ENCODE data around the gene SP2.

The SP2 gene

GRCh38 chr17:47895856-47896671, at the start of gene SP2:
TSS of gene SP2 (plus strand) at chr17:47896236. CDS start at chr17:47896287, 51 bp downstream.
- DNase-seq (ENCODE audit: low spot score) = peak; percentile 99

GRCh38 chr17:47846716-47847340, 49.2 kb upstream of the SP2 start:
- DNase-seq (ENCODE audit: low spot score) = no peak

- no peak for DNase-seq (ENCODE audit: low spot score)
Measured at GRCh38 chr17:47847341-47848197, 48.5 kb upstream of the SP2 start.

GRCh38 chr17:47848198-47848513, 47.9 kb upstream of the SP2 start:
- no peak for DNase-seq (ENCODE audit: low spot score)

GRCh38 chr17:47850373-47850691, 45.7 kb upstream of the SP2 start:
- DNase-seq (ENCODE audit: low spot score) = no peak

GRCh38 chr17:47850692-47851573, 45.1 kb upstream of the SP2 start, which contains the start of gene SP6:
TSS of gene SP6 (minus strand) at chr17:47851163. CDS start at chr17:47848429, 2,734 bp downstream.
- DNase-seq (ENCODE audit: low spot score) = peak; percentile 86

- DNase-seq (ENCODE audit: low spot score) = no peak
Measured at GRCh38 chr17:47851764-47852112, 44.3 kb upstream of the SP2 start.

- DNase-seq (ENCODE audit: low spot score) = no peak
Measured at GRCh38 chr17:47852113-47852949, 43.7 kb upstream of the SP2 start.

- DNase-seq (ENCODE audit: low spot score) = no peak
Measured at GRCh38 chr17:47853616-47854015, 42.4 kb upstream of the SP2 start.

- no peak for DNase-seq (ENCODE audit: low spot score)
Measured at GRCh38 chr17:47855737-47856136, 40.3 kb upstream of the SP2 start.

- DNase-seq (ENCODE audit: low spot score) = no peak
Measured at GRCh38 chr17:47856830-47857229, 39.2 kb upstream of the SP2 start.

- DNase-seq (ENCODE audit: low spot score) = no peak
Measured at GRCh38 chr17:47857551-47858455, 38.2 kb upstream of the SP2 start.

- DNase-seq (ENCODE audit: low spot score) = no peak
Measured at GRCh38 chr17:47860386-47860785, 35.6 kb upstream of the SP2 start.

- peak; percentile 86 for DNase-seq (ENCODE audit: low spot score)
Measured at GRCh38 chr17:47862621-47863440, 33.2 kb upstream of the SP2 start.

- DNase-seq (ENCODE audit: low spot score) = no peak
Measured at GRCh38 chr17:47864791-47865216, 31.2 kb upstream of the SP2 start.

GRCh38 chr17:47866941-47867340, 29.1 kb upstream of the SP2 start:
- DNase-seq (ENCODE audit: low spot score) = no peak

- no peak for DNase-seq (ENCODE audit: low spot score)
Measured at GRCh38 chr17:47867813-47868533, 28.1 kb upstream of the SP2 start.

GRCh38 chr17:47869114-47869513, 26.9 kb upstream of the SP2 start:
- no peak for DNase-seq (ENCODE audit: low spot score)
